Suppressor macrophage treated with lipopolysaccharide for 4 hours (primary cell): Measurements from ENCODE around the gene PARP9.

ENCODE experiments used
- DNase-seq: peaks from one replicate; pipeline ENCODE4 v3.0.0-alpha.2; 2020

Gene PARP9

DNA sequence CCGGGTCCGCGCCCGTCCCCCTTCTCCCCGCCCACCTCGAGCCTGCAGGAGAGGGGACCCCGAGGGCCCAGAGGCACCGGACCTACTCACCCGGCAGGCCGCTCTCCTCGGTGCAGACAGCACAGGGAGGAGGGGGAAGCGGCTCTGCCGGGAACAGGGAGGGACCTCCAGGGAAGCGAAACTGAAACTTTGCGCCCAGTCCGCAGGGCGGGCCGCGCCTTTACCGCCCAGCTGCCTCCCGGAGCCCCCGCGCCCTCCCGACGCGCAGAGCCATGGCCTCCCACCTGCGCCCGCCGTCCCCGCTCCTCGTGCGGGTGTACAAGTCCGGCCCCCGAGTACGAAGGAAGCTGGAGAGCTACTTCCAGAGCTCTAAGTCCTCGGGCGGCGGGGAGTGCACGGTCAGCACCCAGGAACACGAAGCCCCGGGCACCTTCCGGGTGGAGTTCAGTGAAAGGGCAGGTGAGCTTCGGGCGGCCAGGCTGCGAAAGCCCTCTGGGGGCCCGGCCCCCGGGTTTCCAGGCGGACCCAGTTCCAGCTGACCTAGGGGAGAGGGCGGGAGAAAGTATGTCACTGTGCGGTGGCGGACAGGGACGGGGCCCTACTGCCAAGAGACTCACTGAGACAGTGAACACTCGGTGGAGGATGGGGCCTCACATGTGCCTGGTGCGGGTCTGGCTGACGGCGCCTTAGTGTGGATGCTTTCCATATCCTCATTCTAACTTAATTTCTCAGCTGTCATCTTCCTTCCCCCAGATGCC is at the start of gene PARP9, which contains the start of gene DTX3L:
PARP9 (minus strand) TSS at position 146 of the 758 bp plus-strand sequence. CDS start 4,680 bp downstream, outside the sequence.
DTX3L (plus strand) TSS at position 184 of the 758 bp plus-strand sequence; CDS start at position 273, 89 bp downstream.
- peak; percentile 97 for DNase-seq

DNA sequence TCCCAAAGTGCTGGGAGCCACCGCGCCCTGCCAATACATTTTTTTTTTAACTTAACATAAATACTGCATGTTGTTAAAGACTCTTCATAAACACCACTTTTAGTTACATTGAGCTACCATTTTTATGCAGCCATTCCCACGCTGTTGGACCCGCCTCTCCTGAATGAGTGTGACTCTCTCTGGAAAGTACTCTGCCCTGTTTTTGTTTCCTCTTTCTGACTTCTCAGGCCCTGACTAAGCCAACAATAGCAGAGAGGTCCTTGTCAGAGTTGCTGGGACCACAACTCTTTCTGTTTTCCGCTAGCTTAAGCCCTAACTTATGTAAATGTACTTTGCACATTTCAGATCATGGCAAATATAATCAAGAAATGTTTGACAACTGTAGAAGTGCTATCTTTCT is 48.6 kb upstream of the PARP9 start:
- peak; percentile 77 for DNase-seq

DNA sequence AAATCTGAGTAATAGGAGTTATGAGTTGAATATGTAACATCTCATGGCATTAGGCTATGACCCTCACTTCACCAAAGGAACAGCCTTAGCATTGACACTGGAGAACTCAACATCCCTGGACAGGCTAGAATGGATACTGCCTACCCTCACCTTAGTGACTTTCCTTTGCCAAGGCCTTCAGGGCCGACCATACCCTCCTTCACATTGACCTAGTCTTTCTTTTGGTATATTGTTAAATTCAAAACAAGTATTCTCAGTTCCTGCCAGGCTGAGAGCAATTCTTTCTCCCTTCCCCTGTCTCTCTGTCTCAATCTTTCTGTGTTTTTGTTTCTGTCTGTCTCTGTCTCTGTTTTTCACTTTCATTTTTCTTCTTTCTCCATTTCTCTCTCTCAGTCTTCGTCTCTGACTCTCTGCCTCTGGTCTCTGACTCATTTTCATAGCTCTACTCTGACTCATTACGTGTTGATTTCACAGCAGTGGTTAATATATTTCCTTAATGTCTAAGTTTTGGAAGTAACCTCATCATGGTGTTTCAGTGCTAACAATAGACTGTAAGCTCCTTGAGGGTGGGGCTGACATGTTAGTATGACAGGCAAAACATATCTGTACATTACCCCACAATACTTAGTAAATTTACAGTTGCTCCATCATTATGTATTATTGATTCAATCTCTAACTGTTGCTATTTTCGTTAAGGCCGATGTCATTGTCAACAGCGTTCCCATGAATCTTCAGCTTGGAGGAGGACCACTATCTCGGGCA is 45.9 kb upstream of the PARP9 start:
- DNase-seq = peak; percentile 96

GRCh38 chr3:122608916-122609315 is 44.8 kb upstream of the PARP9 start:
- DNase-seq = peak; percentile 55

DNA sequence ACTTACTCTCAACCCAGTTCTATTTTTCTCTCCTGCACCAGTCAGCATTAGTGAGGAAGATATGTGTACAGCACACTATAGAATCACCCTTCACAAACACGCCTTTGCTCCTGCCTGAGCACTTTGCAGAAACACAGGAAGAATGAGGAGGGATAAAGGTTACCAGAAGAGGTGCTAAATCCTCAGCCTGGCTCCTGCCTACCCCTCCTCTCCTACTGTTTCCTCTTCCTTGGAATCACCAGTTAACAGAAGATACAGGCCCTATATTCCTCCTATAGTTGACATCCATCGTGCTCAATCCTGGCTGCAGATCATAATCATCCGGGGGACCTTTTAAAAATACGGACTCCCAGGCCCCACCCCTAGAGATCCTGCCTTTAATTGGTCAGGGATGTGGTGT is 42.2 kb upstream of the PARP9 start:
- no peak for DNase-seq

- DNase-seq = no peak
Measured at GRCh38 chr3:122603056-122603455, 39.0 kb upstream of the PARP9 start.

DNA sequence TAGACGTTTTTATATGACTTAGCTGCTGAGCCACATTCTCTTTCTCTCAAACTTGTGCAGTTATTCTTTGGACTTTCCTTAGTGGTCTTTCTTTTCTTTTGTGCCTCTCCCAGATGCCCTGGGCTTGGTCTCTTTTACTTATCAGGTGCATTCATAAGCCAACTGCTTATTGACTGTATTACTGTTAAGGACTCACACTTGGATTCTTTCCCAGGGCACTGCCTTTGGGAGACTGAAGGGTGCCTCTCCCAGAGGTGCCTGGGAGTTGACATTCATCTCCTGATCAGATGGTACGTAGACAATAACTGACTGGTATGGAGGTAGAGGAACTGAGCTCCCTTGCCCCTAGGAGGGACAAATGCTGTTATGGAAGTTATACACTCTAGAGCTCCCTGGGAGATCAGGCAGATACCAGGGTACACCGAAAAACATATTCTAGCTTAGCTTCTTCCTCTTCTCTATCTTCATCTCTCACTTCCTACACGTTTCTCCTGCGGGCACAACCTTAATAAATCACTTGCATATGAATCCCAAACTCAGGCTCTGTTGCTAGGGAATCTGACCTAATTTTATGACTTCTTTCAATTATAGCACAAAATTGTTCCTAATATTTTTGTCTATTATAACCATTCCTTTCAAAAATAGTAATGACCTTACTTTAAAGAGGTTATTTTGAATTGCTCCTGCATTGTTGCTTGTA is 38.1 kb upstream of the PARP9 start:
- DNase-seq = no peak

DNA sequence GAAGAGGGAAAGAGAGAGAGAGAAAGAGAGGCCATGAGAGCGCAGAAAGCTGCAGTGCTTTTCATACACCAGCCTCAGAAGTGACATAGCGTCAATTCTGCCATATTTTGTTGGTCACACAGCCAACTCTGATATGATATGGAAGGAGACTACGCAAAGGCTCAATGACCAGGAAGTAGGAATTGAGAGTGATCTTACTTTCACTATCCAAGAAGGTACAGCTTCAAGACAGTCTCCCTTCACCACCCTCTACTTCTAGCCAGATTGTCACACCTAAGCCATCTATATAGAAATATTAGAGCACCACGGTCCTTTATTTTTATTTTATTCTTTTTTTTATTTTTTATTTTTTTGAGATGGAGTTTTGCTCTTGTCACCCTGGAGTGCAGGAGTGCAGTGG is 34.5 kb upstream of the PARP9 start:
- no peak for DNase-seq

GRCh38 chr3:122598151-122598550 is 34.1 kb upstream of the PARP9 start:
- no peak for DNase-seq

GRCh38 chr3:122594025-122594424 is 29.9 kb upstream of the PARP9 start:
- no peak for DNase-seq

DNA sequence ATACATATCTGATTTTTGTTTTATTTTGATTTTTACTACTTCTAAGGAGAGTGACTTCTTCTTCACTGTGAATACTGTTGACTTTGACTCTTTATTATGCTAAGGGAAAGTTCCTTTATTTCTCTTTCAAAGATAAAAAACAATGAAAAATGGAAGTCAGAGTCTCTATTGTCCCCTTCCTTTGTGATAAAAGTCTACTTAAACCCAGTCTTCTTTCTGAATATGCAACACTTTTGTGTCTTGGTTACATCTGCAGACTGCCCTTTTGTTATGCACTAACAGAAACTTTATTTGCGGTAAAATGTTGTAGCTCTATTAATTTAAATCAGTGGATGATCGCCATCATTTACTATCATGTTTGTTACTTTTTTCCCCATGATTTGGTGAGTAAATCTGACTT is 26.5 kb upstream of the PARP9 start:
- DNase-seq = no peak

DNA sequence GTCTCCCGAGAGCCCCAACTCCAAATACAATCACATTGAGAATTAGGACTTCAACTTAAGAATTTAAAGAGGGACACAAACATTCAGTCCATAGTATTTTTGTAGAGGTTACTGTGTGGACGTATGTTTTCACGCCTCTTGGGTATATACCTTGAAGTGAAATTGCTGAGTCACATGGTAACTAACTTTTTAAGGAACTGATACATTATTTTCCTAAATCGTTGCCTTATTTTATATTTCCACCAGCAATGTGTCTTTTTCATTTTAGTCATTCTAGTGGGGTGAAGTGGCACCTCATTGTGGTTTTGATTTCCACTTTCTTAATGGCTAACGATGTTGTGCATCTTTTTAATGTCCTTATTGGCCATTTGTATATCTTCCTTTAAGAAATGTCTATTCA is 25.2 kb upstream of the PARP9 start:
- peak; percentile 48 for DNase-seq

DNA sequence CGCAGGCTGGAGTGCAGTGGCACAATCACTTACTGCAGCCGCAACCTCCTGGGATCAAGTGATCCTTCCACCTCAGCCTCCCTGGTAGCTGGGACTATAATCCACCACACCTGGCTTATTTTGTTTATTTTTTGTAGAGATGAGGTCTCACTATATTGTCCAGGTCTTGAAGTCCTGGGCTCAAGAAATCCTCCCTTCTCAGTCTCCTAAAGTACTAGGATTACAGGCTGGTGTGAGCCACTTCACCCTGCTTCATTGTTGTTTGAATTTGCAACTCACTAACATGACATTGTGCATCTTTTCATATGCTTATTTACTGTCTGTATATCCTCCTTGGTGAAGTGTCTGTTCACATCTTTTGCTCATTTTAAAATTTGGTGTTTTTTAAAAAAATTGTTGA is 23.5 kb upstream of the PARP9 start:
- DNase-seq = no peak

- no peak for DNase-seq
Measured at GRCh38 chr3:122586773-122587485, 22.8 kb upstream of the PARP9 start.

- DNase-seq = no peak
Measured at GRCh38 chr3:122586098-122586497, 22.0 kb upstream of the PARP9 start.

- DNase-seq = no peak
Measured at GRCh38 chr3:122582390-122582789, 18.3 kb upstream of the PARP9 start.

GRCh38 chr3:122581622-122582021 is 17.5 kb upstream of the PARP9 start:
- no peak for DNase-seq

GRCh38 chr3:122580470-122580869 is 16.4 kb upstream of the PARP9 start:
- DNase-seq = no peak

DNA sequence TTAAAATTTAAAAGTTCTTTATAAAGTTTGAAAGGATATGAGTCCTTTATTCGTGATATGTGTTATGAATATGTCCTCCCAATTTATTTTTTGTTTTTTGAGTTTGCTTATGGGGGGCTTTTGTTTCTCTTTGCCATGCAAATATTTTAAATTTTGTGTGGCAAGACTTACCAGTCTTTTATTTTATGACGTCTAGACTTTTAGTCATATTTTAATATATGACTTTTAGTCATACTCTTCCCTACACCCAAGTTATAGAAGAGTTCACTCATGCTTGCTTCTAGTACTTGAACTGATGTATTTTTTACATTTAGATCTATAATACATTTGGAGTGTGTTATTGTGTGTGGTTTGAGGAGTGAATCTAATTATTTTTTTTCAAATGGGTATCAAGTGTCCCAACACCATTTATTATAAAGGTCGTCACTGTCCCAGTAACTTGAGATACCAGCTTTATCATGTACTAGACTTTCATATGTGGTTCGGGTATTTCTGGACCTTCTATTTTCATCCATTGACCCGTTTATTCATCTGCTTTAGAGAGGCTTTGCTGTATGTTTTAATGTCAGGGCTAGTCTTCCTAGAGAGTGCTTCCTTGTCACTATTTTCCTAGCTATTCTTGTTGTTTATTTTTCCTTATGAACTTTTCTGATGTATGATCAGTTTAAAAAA is 14.1 kb upstream of the PARP9 start:
- peak; percentile 58 for DNase-seq

DNA sequence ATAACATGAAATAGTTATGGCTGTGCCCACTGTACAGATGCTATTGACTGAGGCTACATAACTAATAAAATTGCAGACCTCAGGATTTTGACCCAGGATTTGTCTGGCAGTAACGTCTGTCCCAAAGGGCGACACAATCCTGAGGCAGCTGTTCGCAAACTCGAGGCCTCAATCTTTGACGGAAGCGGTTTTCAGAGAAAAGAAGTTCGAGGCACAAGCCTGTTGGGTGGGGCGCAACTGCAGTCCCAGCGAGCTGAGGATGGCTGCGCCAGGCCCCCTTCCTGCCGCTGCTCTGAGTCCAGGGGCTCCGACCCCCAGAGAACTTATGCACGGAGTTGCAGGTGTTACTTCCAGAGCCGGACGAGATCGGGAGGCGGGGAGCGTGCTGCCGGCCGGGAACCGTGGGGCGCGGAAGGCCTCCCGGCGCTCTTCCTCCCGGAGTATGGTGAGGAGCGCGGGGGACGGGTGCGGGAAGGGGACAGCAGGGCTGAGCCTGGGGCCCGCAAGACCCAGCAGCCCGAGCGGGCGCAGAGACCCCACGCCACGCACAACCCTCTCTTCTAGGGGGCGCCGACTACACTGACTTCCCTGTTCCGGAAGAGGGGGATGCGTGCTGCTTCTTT is 13.4 kb upstream of the PARP9 start, which contains the start of gene PARP15:
PARP15 (plus strand) TSS at position 242 of the 623 bp plus-strand sequence; CDS start at position 260, 18 bp downstream.
- DNase-seq = peak; percentile 22

GRCh38 chr3:122576174-122576940 is 12.3 kb upstream of the PARP9 start:
- peak; percentile 71 for DNase-seq
